SK-N-SH treated with all-trans-retinoic acid at 6 μM for 48 hours (cell line): ENCODE results near the gene TRPM2.
A peak's percentile ranks its signal among the peaks of the same experiment; 100 is the strongest.

Experiments used
- ATAC-seq: fragments of 200-7000 bp; cut with Tn5 transposase; 3 replicates; pipeline ENCODE4 v1.9.1; 2020; ENCODE audit warnings: mild to moderate bottlenecking, moderate library complexity
- ARNTL ChIP-seq: fragments of 450-650 bp; formaldehyde crosslinking; IDR thresholded peaks from 2 replicates; pipeline ENCODE4 v1.5.0; 2020; ENCODE audit warnings: low read depth, mild to moderate bottlenecking, moderate library complexity, borderline replicate concordance
- BACH2 ChIP-seq: fragments of 250-450 bp; sonication (Bioruptor Pico); IDR thresholded peaks from 2 replicates; pipeline ENCODE4 v1.9.0; 2021; ENCODE audit warnings: mild to moderate bottlenecking, borderline replicate concordance
- CREB5 ChIP-seq: fragments of 250-450 bp; sonication (Bioruptor Pico); IDR thresholded peaks from 2 replicates; pipeline ENCODE4 v1.5.1; 2020; ENCODE audit warnings: low read depth, mild to moderate bottlenecking, moderate library complexity
- CSDC2 ChIP-seq: fragments of 250-450 bp; sonication (Bioruptor Pico); IDR thresholded peaks from 2 replicates; pipeline ENCODE4 v1.5.0; 2020; ENCODE audit warnings: mild to moderate bottlenecking, moderate library complexity
- CSRNP3 ChIP-seq: fragments of 250-450 bp; sonication (Bioruptor Pico); IDR thresholded peaks from 2 replicates; pipeline ENCODE4 v1.5.1; 2021; ENCODE audit warnings: mild to moderate bottlenecking, moderate library complexity
- ESRRG ChIP-seq: fragments of 250-450 bp; sonication (Bioruptor Pico); IDR thresholded peaks from 2 replicates; pipeline ENCODE4 v1.6.1; 2021; ENCODE audit warnings: mild to moderate bottlenecking
- GLIS3 ChIP-seq: fragments of 250-450 bp; sonication (Bioruptor Pico); IDR thresholded peaks from 2 replicates; pipeline ENCODE4 v1.5.0; 2020; ENCODE audit warnings: mild to moderate bottlenecking, moderate library complexity
- ISL1 ChIP-seq: fragments of 250-450 bp; sonication (Bioruptor Pico); IDR thresholded peaks from 2 replicates; pipeline ENCODE4 v2.1.2; 2022; ENCODE audit warnings: mild to moderate bottlenecking, moderate library complexity
- OSR1 ChIP-seq: fragments of 250-450 bp; sonication (Bioruptor Pico); IDR thresholded peaks from 2 replicates; pipeline ENCODE4 v1.8.0; 2022; ENCODE audit warnings: moderate library complexity, mild to moderate bottlenecking, inconsistent platforms
- POU6F1 ChIP-seq: fragments of 250-450 bp; sonication (Bioruptor Pico); IDR thresholded peaks from 2 replicates; pipeline ENCODE4 v1.8.0; 2021; ENCODE audit warnings: low read depth, mild to moderate bottlenecking, moderate library complexity, borderline replicate concordance
- PPARA ChIP-seq: fragments of 250-450 bp; sonication (Bioruptor Pico); IDR thresholded peaks from 2 replicates; pipeline ENCODE4 v1.5.0; 2020; ENCODE audit warnings: mild to moderate bottlenecking, borderline replicate concordance
- RARB ChIP-seq: fragments of 250-450 bp; sonication (Bioruptor Pico); IDR thresholded peaks from 2 replicates; pipeline ENCODE4 v1.8.0; 2021; ENCODE audit warnings: mild to moderate bottlenecking, moderate library complexity
- SNAI2 ChIP-seq: fragments of 250-450 bp; sonication (Bioruptor Pico); IDR thresholded peaks from 2 replicates; pipeline ENCODE4 v1.5.0; 2020; ENCODE audit warnings: mild to moderate bottlenecking, moderate library complexity
- TCF4 ChIP-seq: fragments of 250-450 bp; sonication (Bioruptor Pico); IDR thresholded peaks from 2 replicates; pipeline ENCODE4 v1.8.0; 2021; ENCODE audit warnings: mild to moderate bottlenecking, moderate library complexity, borderline replicate concordance
- TOX ChIP-seq: fragments of 250-450 bp; sonication (Bioruptor Pico); IDR thresholded peaks from 2 replicates; pipeline ENCODE4 v1.8.0; 2021; ENCODE audit warnings: mild to moderate bottlenecking, moderate library complexity, borderline replicate concordance
- TSHZ2 ChIP-seq: fragments of 250-450 bp; sonication (Bioruptor Pico); IDR thresholded peaks from 2 replicates; pipeline ENCODE4 v1.5.0; 2020; ENCODE audit warnings: mild to moderate bottlenecking, moderate library complexity
- ZC3H10 ChIP-seq: fragments of 250-450 bp; sonication (Bioruptor Pico); IDR thresholded peaks from 2 replicates; pipeline ENCODE4 v1.5.1; 2021; ENCODE audit warnings: mild to moderate bottlenecking, moderate library complexity
- ZFP3 ChIP-seq: fragments of 250-450 bp; sonication (Bioruptor Pico); IDR thresholded peaks from 2 replicates; pipeline ENCODE4 v1.5.0; 2020; ENCODE audit warnings: mild to moderate bottlenecking, moderate library complexity
- ZFP30 ChIP-seq: fragments of 450-650 bp; formaldehyde crosslinking; IDR thresholded peaks from 2 replicates; pipeline ENCODE4 v1.5.0; 2022; ENCODE audit warnings: mild to moderate bottlenecking, moderate library complexity
- ZNF565 ChIP-seq: fragments of 450-650 bp; formaldehyde crosslinking; conservative IDR thresholded peaks from 2 replicates; pipeline ENCODE4 v1.5.0; 2020; ENCODE audit warnings: low read depth, mild to moderate bottlenecking, moderate library complexity
- ZNF70 ChIP-seq: fragments of 450-650 bp; formaldehyde crosslinking; IDR thresholded peaks from 2 replicates; pipeline ENCODE4 v1.5.0; 2020; ENCODE audit warnings: mild to moderate bottlenecking, moderate library complexity
- ZNF8 ChIP-seq: fragments of 450-650 bp; formaldehyde crosslinking; IDR thresholded peaks from 2 replicates; pipeline ENCODE4 v1.5.0; 2020; ENCODE audit warnings: mild to moderate bottlenecking, moderate library complexity

Gene TRPM2

GRCh38 chr21:44483288-44484237 is 130.1 kb downstream of the TRPM2 start:
- TF ChIP-seq ARNTL (CRISPR knock-in tag) (no peak), ZFP3 (no peak), RARB (CRISPR knock-in tag) (no peak), ESRRG (no peak), CREB5 (no peak), BACH2 (CRISPR knock-in tag) (no peak), ZNF8 (no peak), ZNF70 (CRISPR knock-in tag) (no peak), ZNF565 (CRISPR knock-in tag) (no peak), GLIS3 (no peak), POU6F1 (no peak), ZFP30 (CRISPR knock-in tag) (no peak), CSRNP3 (CRISPR knock-in tag) (no peak), CSDC2 (no peak), ISL1 (no peak), OSR1 (CRISPR knock-in tag) (no peak), TOX (CRISPR knock-in tag) (no peak), TCF4 (CRISPR knock-in tag) (no peak), ZC3H10 (CRISPR knock-in tag) (no peak), PPARA (CRISPR knock-in tag) (no peak)
- ATAC-seq, result no peak

- TF ChIP-seq ESRRG (no peak), ZNF8 (no peak), ZC3H10 (CRISPR knock-in tag) (no peak), OSR1 (CRISPR knock-in tag) (no peak), TCF4 (CRISPR knock-in tag) (no peak), TSHZ2 (CRISPR knock-in tag) (no peak), SNAI2 (no peak), PPARA (CRISPR knock-in tag) (no peak), RARB (CRISPR knock-in tag) (no peak), GLIS3 (no peak), CSRNP3 (CRISPR knock-in tag) (no peak), CSDC2 (no peak), TOX (CRISPR knock-in tag) (no peak)
- ATAC-seq, result peak; percentile 25; the same call in 2 of the 3 replicates
Measured at GRCh38 chr21:44484498-44485253, 131.3 kb downstream of the TRPM2 start.
